Amygdala (tissue), 56 donors: ENCODE results near the gene POLK.

ENCODE experiments used
- DNase-seq, 56 donors: peaks; one replicate each; lab custom pipeline; 2025; lab: John Stamatoyannopoulos, UW

Gene POLK

DNA sequence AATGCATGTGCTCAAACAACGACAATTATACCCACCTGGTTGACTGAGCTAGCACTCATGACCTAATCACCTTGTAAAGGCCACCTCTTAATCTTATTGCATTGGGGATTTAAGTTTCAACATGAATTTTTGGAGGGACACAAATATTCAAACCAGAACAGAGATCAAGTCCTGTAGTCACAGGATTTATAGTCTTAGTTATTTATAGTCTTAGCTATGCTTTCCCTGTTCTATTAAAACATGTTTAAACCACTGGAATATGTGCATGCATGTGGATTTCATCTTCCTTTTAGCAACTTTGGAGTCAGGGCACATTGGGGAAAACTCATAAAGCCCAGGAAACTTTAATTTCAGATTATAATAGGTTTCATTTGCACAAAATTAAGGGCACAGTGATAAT is 126.3 kb downstream of the POLK start:
- no peak for DNase-seq

DNA sequence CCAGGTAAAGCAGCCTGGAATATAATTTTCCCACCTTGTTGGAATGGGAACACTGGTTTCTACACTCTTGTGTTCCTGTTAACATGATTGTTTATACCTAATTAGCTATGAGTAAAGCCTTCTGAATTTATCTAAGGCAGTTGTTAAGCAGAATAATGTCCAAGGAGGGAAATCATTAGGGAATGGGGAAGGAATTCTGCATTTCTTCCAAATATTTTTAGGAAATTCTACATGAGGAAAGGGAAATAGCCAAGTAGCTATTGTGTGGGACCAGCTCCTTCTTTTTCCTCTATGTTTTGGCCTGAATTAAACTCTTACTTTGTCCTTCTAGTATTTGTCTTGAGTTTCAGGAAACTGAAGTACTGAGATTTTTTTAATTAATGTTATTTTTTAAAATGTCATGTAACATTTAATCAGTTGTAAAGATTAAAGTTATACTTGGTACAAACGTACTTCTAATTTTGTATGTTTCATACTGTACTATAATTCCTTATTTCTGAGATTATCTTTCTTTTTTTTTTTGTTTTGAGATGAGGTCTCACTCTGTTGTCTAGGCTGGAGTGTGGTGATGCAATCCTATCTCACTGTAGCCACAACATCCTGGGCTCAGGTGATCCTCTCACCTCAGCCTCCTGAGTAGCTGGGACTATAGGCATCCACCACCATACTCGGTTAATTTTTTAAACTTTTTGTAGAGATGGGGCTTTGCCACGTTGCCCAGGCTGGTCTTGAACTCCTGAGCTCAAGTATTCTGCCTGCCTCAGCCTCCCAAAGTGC is 128.0 kb downstream of the POLK start:
- no peak for DNase-seq

DNA sequence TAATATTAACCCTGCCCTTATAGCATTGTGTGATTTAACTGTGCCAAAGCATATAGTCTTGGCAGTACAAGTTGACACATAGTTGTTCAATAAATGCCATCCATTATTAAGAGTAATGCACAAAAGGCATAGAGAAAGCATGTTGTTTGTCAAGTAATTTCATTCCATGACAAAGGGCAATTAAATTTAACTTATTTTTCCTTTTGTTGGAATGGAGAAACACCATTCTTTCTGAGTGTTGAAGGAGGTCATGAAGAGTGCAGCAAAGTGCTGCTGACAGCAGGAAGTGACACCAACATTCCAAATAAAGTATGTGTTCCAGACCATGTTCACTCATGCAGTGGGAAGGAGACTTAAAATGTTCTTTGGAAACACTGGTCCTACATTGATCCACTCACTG is 128.7 kb downstream of the POLK start:
- DNase-seq: no peak

DNA sequence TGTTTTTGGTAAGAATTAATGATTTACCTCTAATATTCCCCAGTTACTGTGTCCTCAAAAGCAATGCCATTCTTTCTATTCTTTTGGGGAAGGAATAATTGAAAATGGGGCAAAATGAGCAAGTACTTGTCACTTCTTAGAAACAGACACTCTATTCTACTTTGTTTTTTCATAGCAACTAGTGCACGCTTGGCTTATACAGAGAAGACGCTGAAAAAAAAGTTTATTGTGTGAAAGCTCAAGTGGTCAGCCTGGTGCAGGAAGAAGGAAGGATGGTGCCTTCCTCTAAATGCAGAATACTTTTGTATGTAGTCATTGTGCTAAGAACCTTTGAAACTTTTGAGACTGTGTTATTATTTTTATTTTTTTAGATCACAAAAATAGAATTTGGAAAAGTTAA is 129.1 kb downstream of the POLK start:
- no peak for DNase-seq

DNA sequence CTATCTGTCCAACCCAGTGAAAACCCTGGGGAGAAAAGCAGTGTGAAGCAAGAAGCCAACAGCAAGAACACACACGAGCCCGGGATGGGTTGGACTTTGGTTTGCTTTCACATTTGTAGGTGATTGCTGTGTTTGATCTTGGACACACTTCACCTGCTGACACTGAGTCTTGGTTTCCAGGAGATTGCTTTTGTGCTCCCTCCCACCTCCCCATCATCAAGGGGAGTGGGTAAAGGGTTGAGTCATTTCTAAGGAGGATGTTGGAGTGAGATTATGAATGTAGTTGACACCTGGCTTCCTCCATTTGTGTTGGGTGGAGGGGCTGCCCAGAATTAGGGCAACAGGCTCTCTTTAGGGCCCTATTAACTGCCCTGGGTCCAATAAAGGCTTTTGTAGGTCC is 137.0 kb downstream of the POLK start:
- DNase-seq: no peak
